Stimulated activated CD8-positive, alpha-beta memory T cell treated with anti-CD3 and anti-CD28 coated beads, Interleukin-4, amount 100 ng/mL, for 1 hour (primary cell): Measurements from ENCODE around the gene STK10.

Source experiments
- DNase-seq, 2 donors: peaks; one replicate each; pipeline ENCODE4 v3.0.0-alpha.2; 2020; ENCODE audit warnings: low read depth in 2 of 2, low spot score in 1 of 2

Gene STK10

DNA sequence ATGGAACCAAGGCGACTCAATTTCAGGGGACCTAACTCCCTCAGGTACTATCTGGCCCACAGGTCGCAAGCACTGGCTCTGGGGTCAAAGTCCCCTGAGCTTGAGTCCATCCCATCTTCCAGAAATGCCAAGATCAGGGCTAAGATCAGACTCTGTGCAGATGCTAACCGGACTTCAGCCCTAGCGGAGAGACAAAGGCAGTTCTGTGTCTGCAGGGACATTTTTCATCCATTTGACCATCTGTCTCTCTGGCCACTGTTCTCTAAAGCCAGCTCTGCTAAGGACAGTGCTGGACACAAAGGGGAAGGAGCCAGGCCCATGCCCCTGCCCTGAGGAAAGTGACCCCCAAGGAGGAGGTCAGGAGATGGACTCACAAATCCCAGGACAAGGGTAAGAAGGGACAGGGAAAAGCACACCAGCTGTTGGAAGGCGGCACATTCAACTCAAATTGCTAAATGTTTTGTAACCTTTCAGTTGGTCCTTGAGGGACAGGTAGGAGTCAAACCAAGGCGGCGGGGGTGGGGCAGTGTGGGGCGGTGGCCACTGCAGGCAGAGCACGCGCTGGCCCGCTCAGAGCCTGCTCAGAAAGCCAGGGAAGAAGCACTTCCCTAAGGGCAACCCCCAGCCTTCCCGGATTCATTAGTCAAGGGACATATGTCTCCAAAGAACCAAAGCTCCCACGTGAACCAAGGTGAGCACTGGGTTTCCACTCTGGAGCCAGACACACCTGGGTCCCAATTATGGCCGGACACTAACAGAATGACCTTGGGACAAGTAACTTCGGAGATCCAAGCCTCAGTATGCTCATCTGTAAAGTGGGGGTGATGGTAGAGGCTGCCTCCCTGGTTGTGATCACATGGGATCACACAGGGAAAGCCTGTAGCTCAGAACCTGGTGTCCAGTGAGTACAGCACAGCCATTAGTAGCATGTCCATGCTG, 42.8 kb downstream of the STK10 start:
- DNase-seq, result no peak

DNA sequence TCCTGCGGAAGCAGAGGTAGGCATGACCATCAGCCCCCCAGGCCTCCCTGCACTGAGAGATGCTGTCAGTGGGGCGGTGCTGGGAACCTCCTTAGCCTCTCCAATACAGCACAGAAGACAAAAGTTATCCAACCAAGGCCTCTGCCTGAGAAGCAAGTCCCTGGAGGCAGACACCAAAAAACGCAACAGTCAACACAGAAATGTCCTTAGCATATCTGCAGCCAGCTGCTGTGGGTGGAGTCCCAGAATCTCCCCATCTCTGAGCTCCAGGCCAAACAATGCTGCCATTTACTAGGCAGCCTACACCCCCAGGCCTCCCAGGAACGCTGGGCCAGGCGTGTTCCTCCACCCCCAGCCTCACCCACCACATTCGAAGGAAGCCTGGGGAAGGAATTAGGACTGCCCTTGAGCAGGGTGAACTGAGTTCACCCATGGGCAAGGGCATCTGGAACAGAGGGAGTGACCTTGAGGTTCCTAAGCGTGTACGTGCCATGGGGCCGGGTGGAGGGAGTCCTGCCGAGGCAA, 43.7 kb downstream of the STK10 start:
- no peak for DNase-seq

DNA sequence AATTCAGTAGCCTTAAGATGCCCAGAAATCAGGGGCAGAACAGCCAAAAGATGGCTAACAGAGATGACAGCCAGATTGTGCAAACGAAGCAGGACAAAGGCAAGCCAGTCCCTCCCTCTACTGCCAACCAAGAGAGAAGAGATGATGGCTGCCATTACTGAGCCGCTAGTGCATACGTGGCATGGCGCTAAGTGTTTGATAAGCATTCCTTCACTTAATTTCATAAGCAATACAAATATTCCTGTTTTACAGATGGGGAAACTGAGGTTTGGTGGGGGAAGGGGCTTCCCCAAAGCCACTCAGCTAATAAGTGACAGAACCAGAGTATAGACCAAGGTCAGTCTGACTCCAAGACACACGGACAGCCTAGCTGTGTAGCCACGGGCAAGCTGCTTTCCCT, 44.1 kb downstream of the STK10 start:
- DNase-seq, result no peak

DNA sequence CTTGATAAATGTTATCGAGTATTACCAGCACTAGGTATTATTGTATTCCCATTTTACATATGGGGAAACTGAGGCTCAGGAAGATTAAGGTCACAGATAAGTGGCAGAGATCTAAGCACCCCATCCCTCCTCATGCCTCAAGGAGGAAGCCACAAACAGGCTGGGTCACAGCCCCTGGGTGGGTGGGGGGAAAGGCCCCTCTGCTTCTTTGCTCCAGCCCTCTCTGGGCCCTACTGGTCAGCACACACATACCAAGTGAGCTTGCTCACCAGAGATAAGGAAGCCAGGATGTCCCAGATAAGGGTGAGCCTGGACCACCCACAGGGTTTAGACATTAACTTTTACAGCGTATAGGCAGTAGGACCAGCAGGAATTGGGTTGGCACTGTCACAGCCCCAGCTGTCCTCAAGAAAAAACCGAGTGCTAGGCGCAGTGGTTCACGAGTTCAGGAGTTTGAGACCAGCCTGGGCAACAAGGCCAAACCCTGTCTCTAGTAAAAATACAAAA, 45.3 kb downstream of the STK10 start:
- DNase-seq, result no peak

DNA sequence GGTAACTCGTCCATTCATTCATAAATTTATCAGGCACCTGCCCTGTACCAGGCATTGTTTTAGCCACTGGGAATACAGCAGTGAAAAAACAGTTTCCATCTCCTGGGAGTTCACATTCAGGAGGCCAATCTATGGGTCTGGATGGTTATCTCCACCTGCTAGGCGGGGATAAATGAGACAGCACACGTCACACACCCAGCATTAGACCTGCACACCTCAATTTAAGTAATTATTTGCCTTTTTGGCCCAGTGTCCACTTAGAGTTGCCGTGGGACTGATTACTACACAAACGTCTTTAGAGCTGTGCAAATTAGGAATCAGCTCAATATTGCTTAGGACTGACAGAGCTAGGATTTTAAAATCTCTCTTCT, 46.1 kb downstream of the STK10 start:
- DNase-seq, result no peak

DNA sequence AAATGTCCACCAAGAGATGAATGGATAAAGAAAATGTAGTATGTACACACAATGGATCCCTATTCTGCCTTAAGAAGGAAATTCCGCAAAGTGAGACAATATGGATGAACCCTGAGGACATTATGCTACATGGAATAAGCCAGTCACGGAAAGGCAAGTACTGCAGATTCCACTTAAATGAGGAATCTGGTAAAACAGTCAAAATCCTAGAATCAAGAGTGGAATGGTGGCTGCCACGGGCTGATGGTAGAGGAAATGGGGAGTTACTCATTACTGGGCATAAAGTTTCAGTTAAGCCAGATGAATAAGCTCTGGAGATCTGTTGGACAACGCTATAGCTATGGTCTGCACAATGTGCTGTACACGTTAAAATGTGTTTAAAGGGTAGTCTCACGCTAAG, 47.2 kb downstream of the STK10 start:
- no peak for DNase-seq

DNA sequence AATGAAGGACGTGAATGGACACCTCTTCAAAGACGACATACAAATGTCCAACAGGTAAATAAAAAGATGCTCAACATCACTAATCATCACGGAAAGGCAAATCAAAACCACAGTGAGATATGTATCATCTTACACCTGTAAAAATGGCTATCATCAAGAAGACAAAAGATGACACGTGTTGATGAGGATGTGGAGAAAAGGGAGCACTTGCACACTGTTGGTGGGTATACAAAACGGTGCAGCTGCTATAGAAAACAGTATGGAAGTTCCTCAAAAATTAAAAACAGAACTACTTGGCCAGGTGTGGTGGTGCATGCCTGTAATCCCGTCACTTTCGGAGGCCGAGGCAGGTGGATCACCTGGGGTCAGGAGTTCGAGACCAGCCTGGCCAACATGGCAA, 47.9 kb downstream of the STK10 start:
- DNase-seq, result no peak

DNA sequence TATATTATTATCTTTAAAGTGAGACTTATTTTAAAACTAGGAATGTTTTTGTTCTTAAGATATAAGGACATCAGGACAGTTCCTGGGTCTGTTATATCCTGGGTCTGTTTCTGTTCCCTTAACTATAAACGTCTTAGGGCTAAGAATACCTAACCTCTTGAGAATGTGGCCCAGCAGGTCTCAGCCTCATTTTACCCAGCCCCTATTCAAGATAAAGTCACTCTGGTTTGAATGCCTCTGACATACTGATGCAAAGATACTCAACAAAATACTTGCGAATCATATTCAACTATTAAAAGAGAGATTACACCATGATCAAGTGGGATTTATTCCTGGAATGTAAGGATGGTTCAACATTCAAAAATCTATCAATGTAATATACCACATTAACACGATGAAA, 51.0 kb downstream of the STK10 start:
- DNase-seq, result no peak

DNA sequence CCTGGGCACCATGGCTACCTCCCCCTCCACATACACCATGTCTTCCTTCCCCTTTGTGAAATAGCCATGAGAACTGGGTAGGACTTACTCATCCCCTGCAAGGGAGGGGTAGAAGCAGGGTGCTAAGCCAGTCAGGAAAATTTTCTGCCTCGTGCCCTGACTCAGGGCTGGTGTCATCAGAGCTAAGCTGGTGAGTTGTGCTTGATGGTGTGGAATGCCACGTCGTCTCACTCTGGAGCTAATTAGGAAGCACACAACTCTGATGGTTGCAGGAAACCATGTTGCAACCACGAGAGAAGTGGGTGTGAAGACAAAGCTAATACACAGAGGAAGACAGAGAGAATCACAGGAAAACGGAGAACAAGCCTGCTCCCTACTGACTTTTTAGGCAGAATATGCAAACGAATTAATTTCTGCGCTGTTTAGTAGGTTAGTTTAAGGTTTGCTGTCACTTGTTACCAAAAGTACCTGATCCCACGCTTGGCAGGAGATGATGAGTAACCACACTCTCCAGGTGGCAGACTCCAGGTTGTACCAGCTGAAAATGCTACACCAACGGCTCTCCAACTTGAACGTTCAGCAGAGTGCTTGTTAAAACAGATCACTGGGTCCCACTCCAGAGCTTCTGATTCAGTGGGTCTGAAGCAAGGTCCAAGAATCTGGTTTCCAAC, 54.5 kb downstream of the STK10 start:
- no peak for DNase-seq

DNA sequence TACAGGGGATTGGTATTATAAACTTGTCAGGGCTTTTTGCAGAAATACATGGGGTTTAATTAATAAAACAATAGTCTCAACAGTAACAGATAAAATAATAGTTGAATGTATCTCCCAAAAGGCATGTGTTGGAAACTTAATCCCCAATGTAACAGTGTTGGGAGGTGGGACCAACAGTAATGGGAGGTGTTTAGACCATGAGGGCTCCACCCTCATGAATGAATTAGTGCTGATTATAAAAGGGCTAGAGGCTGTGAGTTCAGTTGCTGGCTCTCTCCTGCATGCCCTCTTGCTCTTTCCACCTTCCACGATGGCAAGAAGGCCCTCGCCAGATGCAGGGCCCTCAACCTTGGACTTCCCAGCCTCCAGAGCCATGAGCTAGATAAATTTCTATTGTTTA, 56.3 kb downstream of the STK10 start:
- DNase-seq, result no peak

DNA sequence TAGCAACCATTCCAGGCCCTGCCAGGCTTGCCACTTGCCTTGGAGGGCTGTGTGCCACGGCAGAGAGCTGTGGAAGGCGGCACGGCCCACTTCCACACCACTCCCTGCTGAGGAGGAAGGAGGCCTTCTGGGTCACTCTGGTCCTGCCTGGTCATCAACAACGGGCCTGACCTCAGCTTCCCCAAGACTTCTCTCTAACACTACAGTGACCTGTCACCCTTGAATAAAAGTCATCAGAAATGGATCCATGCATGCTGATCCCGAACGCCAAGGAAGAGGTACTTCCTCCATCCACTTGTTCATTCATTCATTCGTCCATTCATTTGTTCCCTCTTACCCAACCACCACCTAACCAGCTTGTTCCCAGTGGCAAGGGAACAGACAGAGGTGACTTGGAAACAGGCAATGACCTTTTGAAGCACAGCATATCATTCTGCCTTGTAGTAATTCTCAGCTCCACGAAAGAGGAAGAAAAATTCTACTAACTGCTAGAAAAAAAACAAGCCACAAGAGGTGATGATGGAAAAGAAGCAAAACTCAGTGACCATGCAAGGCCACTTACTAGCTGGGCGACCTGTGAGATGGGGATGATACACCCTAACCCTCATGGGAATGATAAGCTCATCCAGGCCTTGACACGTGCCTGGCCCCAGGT, 58.6 kb downstream of the STK10 start:
- no peak for DNase-seq

DNA sequence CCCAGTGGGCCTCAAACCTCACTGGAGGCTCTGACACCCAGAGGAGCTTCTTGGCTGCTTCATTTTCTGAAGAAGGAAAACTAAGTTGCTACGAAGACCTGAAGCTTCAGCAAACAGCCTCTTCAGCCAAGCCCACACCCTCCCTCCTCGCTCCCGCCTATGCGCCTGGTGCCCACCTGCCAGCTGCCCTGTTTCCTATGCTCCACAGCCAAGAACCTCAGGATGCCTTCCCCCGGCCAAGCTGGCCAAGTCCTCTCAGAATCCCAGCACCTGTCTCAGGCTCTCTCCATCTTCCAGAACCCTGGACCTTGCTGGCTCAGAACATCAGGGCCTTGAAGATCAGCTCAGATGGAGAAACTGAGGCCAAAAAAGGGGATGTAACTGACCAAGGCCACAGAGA, 60.4 kb downstream of the STK10 start:
- DNase-seq, result no peak

DNA sequence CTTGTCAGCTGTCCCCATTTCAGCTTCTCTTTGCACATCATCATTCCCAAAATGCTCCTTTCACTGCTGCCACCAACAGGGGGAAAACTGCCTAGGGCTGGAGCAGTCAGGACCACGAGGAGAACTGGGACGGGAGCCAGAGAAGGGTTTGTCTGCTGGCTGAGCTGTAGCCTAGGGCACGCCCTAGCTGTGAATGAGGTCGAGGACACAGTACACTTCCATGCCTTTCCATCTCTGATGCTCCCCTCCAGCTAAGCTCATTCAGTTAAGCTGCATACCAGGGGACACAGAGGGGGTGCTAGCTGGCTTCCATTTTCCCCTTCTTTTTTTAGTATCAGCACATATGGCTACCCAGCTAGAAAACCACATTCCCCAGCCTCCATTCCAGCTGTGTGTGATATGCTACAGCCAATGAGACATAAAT, 64.7 kb downstream of the STK10 start:
- DNase-seq, result no peak

DNA sequence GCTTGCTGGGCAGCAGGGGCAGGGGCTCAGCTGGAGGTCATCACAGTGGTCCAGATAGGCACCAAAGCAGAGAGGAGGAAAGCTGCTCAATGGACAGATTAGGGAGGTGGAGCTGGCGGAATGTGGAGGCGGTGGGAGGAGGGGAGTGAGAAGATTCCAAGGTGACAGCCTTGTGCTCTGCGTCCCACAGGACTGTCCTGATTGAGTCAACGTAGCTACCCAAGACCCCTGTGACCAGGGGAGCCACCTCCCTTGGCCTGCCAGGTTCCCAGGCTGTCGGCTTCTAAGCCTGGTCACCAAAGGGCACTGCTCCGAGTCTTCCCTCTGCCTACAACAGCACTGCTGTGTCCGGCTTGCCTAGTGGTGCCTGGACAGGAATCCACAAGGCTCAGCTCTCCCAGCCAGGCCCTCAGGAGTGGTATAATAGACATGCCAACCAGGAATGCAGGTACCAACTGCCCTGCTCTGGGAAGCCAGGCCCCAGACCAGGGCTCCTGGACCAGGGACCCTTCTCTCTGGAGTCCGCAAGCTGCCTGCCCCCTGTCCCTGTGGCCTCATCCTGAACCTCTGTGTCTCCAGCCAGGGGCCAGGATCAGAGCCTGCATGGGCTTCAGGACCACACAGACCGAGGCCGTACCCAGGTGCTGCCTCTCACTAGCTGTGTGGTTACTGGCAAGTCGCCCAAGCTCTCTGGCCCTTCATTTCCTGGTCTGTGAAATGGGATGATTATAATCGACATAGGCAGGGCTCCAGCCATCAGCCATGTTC, 67.9 kb downstream of the STK10 start:
- no peak for DNase-seq

DNA sequence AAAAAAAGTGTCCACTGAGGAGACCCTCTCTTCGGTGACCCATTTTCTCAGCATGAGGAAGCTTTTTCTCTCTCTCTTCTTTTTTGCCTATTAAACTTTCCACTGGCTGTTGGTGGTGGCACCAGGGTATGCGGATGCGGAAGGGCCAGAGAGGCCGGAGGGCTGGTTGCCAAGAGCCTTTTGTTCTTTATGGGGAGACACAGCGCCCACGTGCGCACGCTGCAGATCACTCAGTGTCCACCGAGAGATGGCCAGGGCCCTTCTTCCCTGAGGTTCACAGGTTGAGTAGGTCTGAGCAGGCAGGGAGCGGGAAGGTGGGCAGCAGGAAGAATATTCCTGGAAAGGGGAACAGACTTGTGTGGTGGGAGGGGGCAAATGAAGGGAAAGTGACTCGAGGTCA, 69.1 kb downstream of the STK10 start:
- no peak for DNase-seq

DNA sequence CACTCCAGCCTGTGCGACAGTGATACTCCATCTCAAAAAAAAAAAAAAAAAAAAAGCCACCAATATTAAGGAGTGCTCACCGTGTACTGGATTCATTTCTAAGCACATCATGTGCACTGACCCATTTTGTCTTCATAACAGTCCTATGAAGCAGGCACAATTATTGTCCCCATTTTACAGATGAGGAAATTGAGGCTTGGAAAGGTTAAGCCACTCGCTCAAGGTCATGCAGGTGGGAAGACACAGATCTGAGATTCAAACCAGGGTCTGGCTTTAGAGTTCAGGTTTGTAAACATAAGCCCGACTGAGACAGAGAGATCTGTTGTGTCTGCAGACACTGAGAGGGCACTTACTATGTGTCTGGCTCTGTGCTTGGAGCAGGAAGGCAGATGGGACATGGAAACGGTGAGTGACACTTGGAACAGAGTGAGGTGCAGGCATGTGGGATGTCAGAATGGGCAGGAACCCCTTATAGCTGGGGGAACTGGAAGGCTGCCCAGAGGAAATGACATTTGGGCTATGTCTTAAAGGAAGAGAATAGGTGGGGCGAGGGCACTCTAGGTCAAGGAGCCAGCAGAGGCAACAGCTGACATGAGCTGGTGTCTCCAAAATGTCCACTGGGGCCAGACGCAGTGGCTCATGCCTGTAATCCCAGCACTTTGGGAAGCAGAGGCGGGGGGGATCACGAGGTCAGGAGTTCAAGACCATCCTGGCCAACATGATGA, 69.9 kb downstream of the STK10 start:
- no peak for DNase-seq

DNA sequence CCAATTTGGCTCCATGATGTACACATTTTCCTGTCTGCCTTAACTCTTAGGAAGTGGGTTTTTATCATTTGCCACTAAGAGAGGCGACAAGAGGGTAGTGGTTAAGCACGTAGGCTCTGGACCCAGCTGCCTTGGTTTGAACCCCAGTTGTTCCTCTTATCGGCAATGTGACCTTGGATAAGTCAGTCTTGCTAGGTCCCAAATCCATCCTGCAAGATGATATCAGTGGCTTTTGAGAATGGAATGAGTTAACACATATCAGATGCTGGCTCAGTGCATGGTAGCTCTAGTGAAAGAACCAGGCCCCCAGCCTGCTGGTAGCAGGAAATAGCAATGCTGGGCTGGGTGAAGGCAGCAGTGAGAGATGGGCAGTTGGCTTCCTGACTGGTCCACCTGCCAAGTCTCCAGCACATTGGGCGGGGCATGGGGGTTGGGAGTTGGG, 72.5 kb downstream of the STK10 start:
- DNase-seq, result no peak

DNA sequence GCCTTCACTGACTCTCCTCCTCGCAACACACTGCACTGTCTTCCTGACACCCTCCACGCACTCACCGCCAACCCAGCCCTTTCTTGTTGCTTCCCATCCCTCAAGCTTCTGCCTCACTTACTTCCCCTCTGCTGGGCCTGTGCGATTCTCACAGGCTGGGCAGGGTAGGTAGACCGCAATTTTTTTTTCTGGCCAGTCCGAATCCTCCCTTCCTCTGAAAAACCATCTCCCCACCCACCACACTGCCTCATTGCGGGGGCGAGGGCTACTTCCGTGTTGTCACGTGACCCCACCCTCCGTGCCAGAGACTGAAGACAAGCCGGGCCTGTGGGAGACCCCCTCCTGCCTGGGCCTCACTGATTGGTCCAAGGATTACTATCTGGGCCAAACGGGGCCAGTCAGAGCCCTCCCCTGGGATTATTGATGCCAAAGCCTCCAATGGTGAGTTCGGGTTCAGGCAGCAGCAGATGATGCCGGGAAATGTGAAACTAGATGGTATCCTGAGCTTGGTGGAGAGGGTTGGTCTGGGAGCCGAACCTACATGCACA, 73.1 kb downstream of the STK10 start:
- DNase-seq, result peak; percentile 38 to 52

DNA sequence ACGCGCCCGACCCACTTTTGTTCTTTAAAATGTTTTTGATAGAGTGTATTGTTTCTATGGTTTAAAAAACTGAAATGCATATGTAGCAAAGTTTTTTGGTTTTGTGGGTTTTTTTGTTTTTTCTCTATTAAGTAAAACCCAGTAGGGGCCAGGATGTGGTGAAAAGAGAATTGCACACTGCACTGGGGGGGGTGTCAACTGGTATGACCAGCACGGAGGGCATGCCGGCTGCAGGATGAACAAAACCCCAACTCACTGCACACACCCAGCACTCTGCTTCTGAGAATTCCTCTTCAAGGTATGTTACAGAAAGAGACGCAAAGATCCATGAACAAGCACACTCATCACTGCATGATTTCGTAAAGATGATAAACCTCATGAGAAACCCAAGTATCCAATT, 75.0 kb downstream of the STK10 start:
- DNase-seq, result peak; percentile 31 to 57

DNA sequence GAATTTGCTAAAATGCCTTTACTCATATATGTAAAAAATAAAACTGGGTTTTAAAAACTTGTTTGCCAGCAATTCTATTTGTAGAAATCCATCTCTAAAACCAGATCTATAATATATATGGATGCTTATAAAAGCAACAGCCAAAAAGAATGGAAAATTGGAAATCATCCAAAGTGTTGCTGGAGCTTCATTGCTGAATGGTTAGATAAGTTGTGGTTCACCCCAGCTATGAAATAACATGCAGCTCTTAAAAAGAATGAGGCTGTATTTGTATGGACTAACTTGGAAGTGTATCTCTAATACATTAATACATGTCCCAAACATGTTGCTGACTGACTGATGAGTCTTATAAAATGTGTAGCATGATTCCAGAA, 76.2 kb downstream of the STK10 start:
- no peak for DNase-seq
